Measurements from ENCODE around the gene RRP1. TPM values are rescaled to one million over a fixed set of nuclear protein-coding genes. Genes with fewer than 3 reads are reported as not detected.

The RRP1 gene
- total RNA-seq, 2 donors from 2014 or later: 21.3 to 34.3 TPM

- H3K27me3 ChIP-seq (replicated peaks; ENCODE audit: insufficient read depth): no peaks in the 10 kb centered on the region
- H3K9me3 ChIP-seq: no peaks in the 10 kb centered on the region
- no peak for TF ChIP-seq CTCF (IDR thresholded peaks at IDR 0.05)
- DNase-seq (ENCODE audit: low spot score): no peak
- H3K4me3 ChIP-seq: no peak overlapping the region
- H3K36me3 ChIP-seq: peaks cover 50% of the 10 kb centered on the region
- H3K27ac ChIP-seq: no peak overlapping the region
- no peak for ATAC-seq (ENCODE audit: insufficient number of reproducible peaks, low FRiP score, low read depth)
- H3K4me1 ChIP-seq (ENCODE audit: control insufficient read depth in 1 of 2, low read depth in 2 of 2): no peaks in the 10 kb centered on the region
Observed at GRCh38 chr21:43799301-43799840, 10.0 kb downstream of the RRP1 start.

GRCh38 chr21:43800124-43800523 is 10.7 kb downstream of the RRP1 start:
- H3K4me3 ChIP-seq: no peak overlapping the region
- peaks cover 47% of the 10 kb centered on the region for H3K36me3 ChIP-seq
- no peaks in the 10 kb centered on the region for H3K9me3 ChIP-seq
- no peaks in the 10 kb centered on the region for H3K27me3 ChIP-seq (replicated peaks; ENCODE audit: insufficient read depth)
- TF ChIP-seq CTCF (IDR thresholded peaks at IDR 0.05): no peak
- DNase-seq (ENCODE audit: low spot score) (no peak), ATAC-seq (ENCODE audit: insufficient number of reproducible peaks, low FRiP score, low read depth) (no peak)
- no peaks in the 10 kb centered on the region for H3K4me1 ChIP-seq (ENCODE audit: control insufficient read depth in 1 of 2, low read depth in 2 of 2)
- no peak overlapping the region for H3K27ac ChIP-seq

- Histone ChIP-seq H3K27me3 (replicated peaks; ENCODE audit: insufficient read depth) (no peaks in the 10 kb centered on the region), H3K9me3 (no peaks in the 10 kb centered on the region), H3K27ac (no peak overlapping the region), H3K4me3 (no peak overlapping the region), H3K4me1 (ENCODE audit: control insufficient read depth in 1 of 2, low read depth in 2 of 2) (no peaks in the 10 kb centered on the region), H3K36me3 (peaks cover 46% of the 10 kb centered on the region)
- DNase-seq (ENCODE audit: low spot score): no peak
- ATAC-seq (ENCODE audit: insufficient number of reproducible peaks, low FRiP score, low read depth): no peak
- TF ChIP-seq CTCF (IDR thresholded peaks at IDR 0.05): no peak
Observed at GRCh38 chr21:43800566-43800965, 11.2 kb downstream of the RRP1 start.

- Histone ChIP-seq H3K9me3 (no peaks in the 10 kb centered on the region), H3K4me3 (no peak overlapping the region), H3K27ac (no peak overlapping the region), H3K4me1 (ENCODE audit: control insufficient read depth in 1 of 2, low read depth in 2 of 2) (no peaks in the 10 kb centered on the region), H3K36me3 (peaks cover 41% of the 10 kb centered on the region), H3K27me3 (replicated peaks; ENCODE audit: insufficient read depth) (no peaks in the 10 kb centered on the region)
- DNase-seq (ENCODE audit: low spot score): no peak
- no peak for ATAC-seq (ENCODE audit: insufficient number of reproducible peaks, low FRiP score, low read depth)
- TF ChIP-seq CTCF (IDR thresholded peaks at IDR 0.05): no peak
Observed at GRCh38 chr21:43801006-43801783, 11.8 kb downstream of the RRP1 start.

- H3K4me1 ChIP-seq (ENCODE audit: control insufficient read depth in 1 of 2, low read depth in 2 of 2): no peaks in the 10 kb centered on the region
- no peaks in the 10 kb centered on the region for H3K9me3 ChIP-seq
- no peak overlapping the region for H3K4me3 ChIP-seq
- ATAC-seq (ENCODE audit: insufficient number of reproducible peaks, low FRiP score, low read depth) (no peak), DNase-seq (ENCODE audit: low spot score) (no peak)
- H3K27me3 ChIP-seq (replicated peaks; ENCODE audit: insufficient read depth): no peaks in the 10 kb centered on the region
- no peak overlapping the region for H3K27ac ChIP-seq
- no peak for TF ChIP-seq CTCF (IDR thresholded peaks at IDR 0.05)
- peaks cover 26% of the 10 kb centered on the region for H3K36me3 ChIP-seq
Observed at GRCh38 chr21:43802713-43803313, 13.4 kb downstream of the RRP1 start.
